K562 (cell line): ENCODE results near the gene ACTL10. TPM values are rescaled to one million over a fixed set of nuclear protein-coding genes. Genes with fewer than 3 reads are reported as not detected.
A peak's percentile ranks its signal among the peaks of the same experiment; 100 is the strongest.

Experiments used
- ATAC-seq: fragments of 200-7000 bp; cut with Tn5 transposase; 3 replicates; pipeline ENCODE4 v1.9.1; 2020; ENCODE audit warnings: moderate library complexity
- BruUV-seq: library from RNA; stranded (reverse); fragments of 400-500 nt; replicated peaks from 2 replicates; lab custom pipeline; 2021; lab: Mats Ljungman, UMichigan
- CTCF ChIA-PET: fragments of 300-600 bp; formaldehyde crosslinking; extraction: SDS; loops from one replicate; lab custom pipeline; 2021; ENCODE audit warnings: low intra/inter-chr PET ratio; lab: Yijun Ruan, JAX
- POLR2A ChIA-PET: fragments of 300-600, 350-650 bp; sonication (Branson Sonifier 250); formaldehyde crosslinking; extraction: SDS; loops from one replicate; lab custom pipeline; 2021; ENCODE audit warnings: antibody characterized with exemption, inconsistent platforms; lab: Yijun Ruan, JAX
- DNase-seq, 4 experiments: peaks; one replicate each; pipeline versions ENCODE4 v3.0.0 to v3.0.0-alpha.2; 2011 to 2018; ENCODE audit warnings: low spot score in 3 of 4, mixed read lengths in 3 of 4; ENCODE audit errors: extremely low read depth in 1 of 4
- FAIRE-seq: peaks from 2 replicates; lab custom pipeline; 2011; peaks lifted over from hg19 to GRCh38; lab: Jason Lieb, UNC
- H2AFZ ChIP-seq: 2 replicates; pipeline ENCODE4 v1.6.0; 2011; ENCODE audit warnings: low read depth, low read length, control low read depth, inconsistent platforms
- H3K27ac ChIP-seq: fragments of 200-600 bp; 3 replicates; pipeline ENCODE4 v1.8.0; 2011; ENCODE audit warnings: low read depth, mild to moderate bottlenecking, control low read depth, inconsistent platforms, low read length, moderate library complexity, mixed read lengths; ENCODE audit errors: extremely low read depth
- H3K27me3 ChIP-seq, 2 experiments: fragments of 300-600 bp in 1 of 2; 2 replicates in 1 of 2; 3 replicates in 1 of 2; pipeline versions ENCODE4 v1.6.0 to v1.8.0; 2011; ENCODE audit warnings: inconsistent platforms in 2 of 2, low read length in 2 of 2, mild to moderate bottlenecking in 1 of 2, mixed read lengths in 1 of 2, moderate library complexity in 1 of 2; ENCODE audit not compliant: control insufficient read depth in 2 of 2, insufficient read depth in 2 of 2
- H3K36me3 ChIP-seq: fragments of 300-600 bp; 3 replicates; pipeline ENCODE4 v1.8.0; 2011; ENCODE audit warnings: mild to moderate bottlenecking, low read length, inconsistent platforms; ENCODE audit not compliant: control insufficient read depth, insufficient read depth
- H3K4me1 ChIP-seq, 2 experiments: fragments of 200-600 bp in 1 of 2; replicated peaks in 1 of 2; 2 replicates in 1 of 2; 3 replicates in 1 of 2; pipeline versions ENCODE4 v1.5.1 to v1.8.0; 2011; ENCODE audit warnings: inconsistent platforms in 2 of 2, low read length in 2 of 2, mild to moderate bottlenecking in 1 of 2, mixed read lengths in 1 of 2, moderate library complexity in 1 of 2; ENCODE audit not compliant: control insufficient read depth in 2 of 2, insufficient read depth in 2 of 2
- H3K4me2 ChIP-seq: 2 replicates; pipeline ENCODE4 v1.6.1; 2011; ENCODE audit warnings: low read length, control low read depth, inconsistent platforms, mixed read lengths; ENCODE audit not compliant: insufficient read depth
- H3K4me3 ChIP-seq: fragments of 200-600 bp; sonication (generic), shearing (Covaris generic); 2 replicates; pipeline ENCODE4 v1.5.1; 2016; ENCODE audit warnings: control low read depth, inconsistent platforms
- H3K79me2 ChIP-seq: fragments of 200-600 bp; 3 replicates; pipeline ENCODE4 v1.8.0; 2011; ENCODE audit warnings: low read length, inconsistent platforms; ENCODE audit not compliant: control insufficient read depth, insufficient read depth
- H3K9ac ChIP-seq, 2 experiments: 2 replicates each; pipeline versions ENCODE4 v1.6.0 to v1.6.1; 2011; ENCODE audit warnings: low read depth in 2 of 2, low read length in 2 of 2, control low read depth in 1 of 2, inconsistent platforms in 1 of 2, mild to moderate bottlenecking in 1 of 2, mixed read lengths in 1 of 2; ENCODE audit not compliant: insufficient read depth in 1 of 2
- H3K9me1 ChIP-seq: one replicate; pipeline ENCODE4 v1.6.0; 2011; ENCODE audit warnings: inconsistent platforms, mild to moderate bottlenecking, low read length, moderate library complexity; ENCODE audit not compliant: control insufficient read depth, insufficient read depth
- H3K9me3 ChIP-seq: replicated peaks from 2 replicates; pipeline ENCODE4 v1.5.1; 2011; ENCODE audit warnings: low read depth, low read length, inconsistent platforms; ENCODE audit not compliant: control insufficient read depth, insufficient read depth
- H4K20me1 ChIP-seq: replicated peaks from 2 replicates; pipeline ENCODE4 v1.6.1; 2011; ENCODE audit warnings: low read length, inconsistent platforms, mixed read lengths; ENCODE audit not compliant: control insufficient read depth, insufficient read depth
- FOXA1 ChIP-seq: fragments of 450-650 bp; IDR thresholded peaks from 2 replicates; pipeline ENCODE4 v1.6.1; 2016; ENCODE audit warnings: mild to moderate bottlenecking, borderline replicate concordance
- GATAD2A ChIP-seq: fragments of 450-650 bp; IDR thresholded peaks from 2 replicates; pipeline ENCODE4 v1.6.1; 2017
- KAT8 ChIP-seq: fragments of 450-650 bp; IDR thresholded peaks from 2 replicates; pipeline ENCODE4 v1.6.1; 2016; ENCODE audit warnings: low read depth, mild to moderate bottlenecking
- KLF1 ChIP-seq: fragments of 450-650 bp; IDR thresholded peaks from 2 replicates; pipeline ENCODE4 v1.6.1; 2016; ENCODE audit warnings: missing genetic modification characterization, missing compliant biosample characterization
- MAFG ChIP-seq: fragments of 450-650 bp; conservative IDR thresholded peaks from 2 replicates; pipeline ENCODE4 v1.6.1; 2016; ENCODE audit warnings: missing genetic modification characterization, missing compliant biosample characterization
- NFE2L1 ChIP-seq: fragments of 450-650 bp; IDR thresholded peaks from 2 replicates; pipeline ENCODE4 v1.6.1; 2016; ENCODE audit warnings: missing genetic modification characterization, low read depth, mild to moderate bottlenecking, missing compliant biosample characterization, moderate library complexity, borderline replicate concordance
- OTX1 ChIP-seq: fragments of 450-650 bp; formaldehyde crosslinking; IDR thresholded peaks from 2 replicates; pipeline ENCODE4 v1.4.0; 2022; ENCODE audit warnings: mild to moderate bottlenecking
- RBM25 ChIP-seq: fragments of 200-400 bp; formaldehyde crosslinking; IDR thresholded peaks from 2 replicates; pipeline ENCODE4 v1.6.1; 2018; ENCODE audit warnings: low read length, low read depth, moderate library complexity; ENCODE audit not compliant: severe bottlenecking
- SMAD2 ChIP-seq: fragments of 150-350 bp; IDR thresholded peaks from 2 replicates; pipeline ENCODE4 v1.6.1; 2014; ENCODE audit warnings: low read depth, mild to moderate bottlenecking, low read length
- ZNF239 ChIP-seq: fragments of 250-450 bp; sonication (Bioruptor Pico); IDR thresholded peaks from 2 replicates; pipeline ENCODE4 v1.4.0; 2020; ENCODE audit warnings: mild to moderate bottlenecking
- WGBS: fragments of 100-300 bp; shearing (Covaris generic); methylation state at CpG from one replicate; pipeline ENCODE4 v1.1.6; 2016; ENCODE audit warnings: low coverage, mixed read lengths; ENCODE audit not compliant: insufficient coverage; ENCODE audit errors: missing lambda C conversion rate; 5-methylcytosine and 5-hydroxymethylcytosine counted together
- in situ Hi-C: fragments of 300-500 bp; cut with MboI; formaldehyde crosslinking; loops from 4 replicates; pipeline ENCODE4 v1.15.0; 2018; ENCODE audit warnings: inconsistent platforms, mixed read lengths
- intact Hi-C: fragments of 100-400 bp; cut with micrococcal nuclease; formaldehyde crosslinking; loops from 2 replicates; pipeline ENCODE4 v1.14.2; 2022
- polyA plus RNA-seq, 8 experiments: library from polyadenylated mRNA; depleted of rRNA in 4 of 8; stranded (reverse) in 5 of 8; unstranded in 3 of 8; fragments of >200 nt; fragmentation: Nextera tagmentation in 2 of 8; fragmentation: Illumina TruSeq in 1 of 8; extraction: Ambion mirVana in 2 of 8; extraction: Trizol in 1 of 8; gene quantifications; 2 replicates each; pipeline versions ENCODE4 v1.2.1 to v1.2.3, GENCODE V29; 2011 to 2014; ENCODE audit warnings: inconsistent platforms in 1 of 8, missing spikeins in 1 of 8
- total RNA-seq, 7 experiments: library from RNA; depleted of rRNA in 6 of 7; stranded (reverse); fragments of >200 nt in 6 of 7; fragmentation: Illumina TruSeq in 2 of 7; extraction: Trizol in 2 of 7; gene quantifications; 2 replicates each; pipeline versions ENCODE4 v1.2.1 to v1.2.3, GENCODE V29; 2011 to 2021; ENCODE audit warnings: low replicate concordance in 1 of 7
- TF ChIP-seq, protein P1 (sequence below), 3 experiments: fragments of 200-800 bp in 1 of 3; fragments of 250-450 bp in 1 of 3; fragments of 450-650 bp in 1 of 3; sonication (Bioruptor Pico) in 1 of 3; sonication (Bioruptor generic) in 1 of 3; formaldehyde crosslinking in 1 of 3; IDR thresholded peaks; 2 replicates each; pipeline versions ENCODE4 v1.6.1 to v1.8.0; 2016 to 2022; ENCODE audit warnings: mild to moderate bottlenecking in 2 of 3, missing genetic modification characterization in 2 of 3, missing compliant biosample characterization in 1 of 3, moderate library complexity in 1 of 3

ACTL10 gene
- total and polyA plus RNA-seq, 9 of the 15 experiments (the other 6 are each of a cell fraction or from before 2014, with no cell fraction given), result 0.07 to 0.14 TPM; not detected in 7

DNA sequence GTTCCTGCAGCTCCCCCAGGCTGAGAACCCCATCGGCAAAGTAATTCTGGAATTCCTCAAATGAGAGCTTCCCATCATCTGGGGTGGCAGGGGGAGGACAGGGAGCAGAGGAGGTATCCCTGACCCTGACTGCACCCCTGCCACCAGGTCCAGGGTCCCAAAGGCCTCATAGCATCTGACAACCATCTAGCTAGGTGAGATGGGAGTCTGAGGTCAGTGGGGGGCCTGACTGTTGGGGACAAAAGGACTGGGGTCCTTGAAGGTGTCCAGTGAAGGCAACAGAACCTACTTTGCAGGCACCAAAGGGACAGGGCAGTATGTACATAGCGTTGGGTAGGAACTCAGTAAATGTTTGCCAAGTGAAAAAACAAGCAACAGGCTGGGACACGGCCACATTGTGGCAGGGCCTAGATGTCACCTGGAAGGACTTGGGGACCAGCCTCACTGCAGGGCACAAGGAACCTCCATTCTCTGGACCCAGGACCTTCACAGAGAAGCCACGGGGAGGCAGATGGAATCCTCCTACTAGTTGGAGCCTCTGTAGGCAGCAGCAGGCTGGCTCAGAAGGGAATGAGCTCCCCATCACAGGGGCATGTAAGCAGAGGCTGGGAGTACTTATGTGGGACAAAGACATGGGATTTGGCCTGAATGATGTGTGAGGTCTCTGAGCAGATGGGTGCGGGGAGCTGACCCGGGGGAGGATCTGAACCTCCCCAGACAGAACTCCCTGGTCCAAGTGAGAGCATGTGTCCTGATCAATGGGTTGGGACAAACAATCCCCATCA, 4.2 kb downstream of the ACTL10 start:
- no peaks in the 10 kb centered on the region for H3K27me3 ChIP-seq
- BruUV-seq, result no TSS peak
- no peak overlapping the region for H3K4me3 ChIP-seq
- no peak for TF ChIP-seq FOXA1
- TF ChIP-seq RBM25, result no peak
- no peak for TF ChIP-seq NFE2L1 (tag)
- no peak for TF ChIP-seq SMAD2
- TF ChIP-seq OTX1 (CRISPR knock-in tag), result no peak
- TF ChIP-seq GATAD2A, result no peak
- no peak for TF ChIP-seq MAFG (tag)
- TF ChIP-seq KLF1 (tag), result no peak
- no peak for TF ChIP-seq ZNF239 (CRISPR knock-in tag)
- TF ChIP-seq, protein P1, sequence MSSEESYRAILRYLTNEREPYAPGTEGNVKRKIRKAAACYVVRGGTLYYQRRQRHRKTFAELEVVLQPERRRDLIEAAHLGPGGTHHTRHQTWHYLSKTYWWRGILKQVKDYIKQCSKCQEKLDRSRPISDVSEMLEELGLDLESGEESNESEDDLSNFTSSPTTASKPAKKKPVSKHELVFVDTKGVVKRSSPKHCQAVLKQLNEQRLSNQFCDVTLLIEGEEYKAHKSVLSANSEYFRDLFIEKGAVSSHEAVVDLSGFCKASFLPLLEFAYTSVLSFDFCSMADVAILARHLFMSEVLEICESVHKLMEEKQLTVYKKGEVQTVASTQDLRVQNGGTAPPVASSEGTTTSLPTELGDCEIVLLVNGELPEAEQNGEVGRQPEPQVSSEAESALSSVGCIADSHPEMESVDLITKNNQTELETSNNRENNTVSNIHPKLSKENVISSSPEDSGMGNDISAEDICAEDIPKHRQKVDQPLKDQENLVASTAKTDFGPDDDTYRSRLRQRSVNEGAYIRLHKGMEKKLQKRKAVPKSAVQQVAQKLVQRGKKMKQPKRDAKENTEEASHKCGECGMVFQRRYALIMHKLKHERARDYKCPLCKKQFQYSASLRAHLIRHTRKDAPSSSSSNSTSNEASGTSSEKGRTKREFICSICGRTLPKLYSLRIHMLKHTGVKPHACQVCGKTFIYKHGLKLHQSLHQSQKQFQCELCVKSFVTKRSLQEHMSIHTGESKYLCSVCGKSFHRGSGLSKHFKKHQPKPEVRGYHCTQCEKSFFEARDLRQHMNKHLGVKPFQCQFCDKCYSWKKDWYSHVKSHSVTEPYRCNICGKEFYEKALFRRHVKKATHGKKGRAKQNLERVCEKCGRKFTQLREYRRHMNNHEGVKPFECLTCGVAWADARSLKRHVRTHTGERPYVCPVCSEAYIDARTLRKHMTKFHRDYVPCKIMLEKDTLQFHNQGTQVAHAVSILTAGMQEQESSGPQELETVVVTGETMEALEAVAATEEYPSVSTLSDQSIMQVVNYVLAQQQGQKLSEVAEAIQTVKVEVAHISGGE (CRISPR knock-in tag; IDR thresholded peaks at IDR 0.05), result no peak
- no peak for TF ChIP-seq KAT8
- TF ChIP-seq, all 486 proteins: peak for 0
- Histone ChIP-seq H3K27ac (no peak overlapping the region), H3K36me3 (peaks cover 55% of the 10 kb centered on the region), H4K20me1 (peaks cover 7% of the 10 kb centered on the region; the same call in 1 of the 2 replicates), H3K9me1 (peaks cover 5% of the 10 kb centered on the region), H2AFZ (no peak overlapping the region), H3K4me2 (no peak overlapping the region), H3K9me3 (no peaks in the 10 kb centered on the region), H3K9ac (peak overlapping the region in 1 of 2 experiments; percentile 66; a peak in 1 of 4 replicates), H3K79me2 (peaks cover 34% of the 10 kb centered on the region), H3K4me1 (peaks cover 22 to 62% of the 10 kb centered on the region in 2 experiments)
- intact Hi-C loops (no loop called here), in situ Hi-C loops (no loop called here)
- CTCF ChIA-PET, result no interaction called here
- FAIRE-seq (no peak), DNase-seq (no peak), ATAC-seq (no peak)
- 92% methylated on average over 6 of the region's 6 CpGs for WGBS
- POLR2A ChIA-PET, result interaction anchor here (0.7 to 1.6 kb wide), 5 partner anchors 9 to 236 kb away, joined by 3 to 4 read pairs (median 3); no protein-coding TSS in a partner anchor
